SH-SY5Y (cell line): ENCODE data around the gene NUDT2.

ENCODE experiments used
- GATA2 ChIP-seq: IDR thresholded peaks from 2 replicates; pipeline ENCODE4 v1.6.1; 2011; ENCODE audit warnings: mild to moderate bottlenecking, low read depth, low read length
- GATA3 ChIP-seq: IDR thresholded peaks from 2 replicates; pipeline ENCODE4 v1.6.1; 2011; ENCODE audit warnings: low read depth, mild to moderate bottlenecking, low read length, moderate library complexity

NUDT2 gene

GRCh38 chr9:34331196-34331595, 1.8 kb downstream of the NUDT2 start:
- TF ChIP-seq GATA3 (no peak), GATA2 (no peak)

GRCh38 chr9:34332076-34332964, 3.0 kb downstream of the NUDT2 start:
- TF ChIP-seq GATA3 = no peak
- TF ChIP-seq GATA2 = no peak

- TF ChIP-seq GATA2 (no peak), GATA3 (no peak)
Measured at GRCh38 chr9:34333836-34334235, 4.5 kb downstream of the NUDT2 start.

GRCh38 chr9:34334337-34334824, 5.0 kb downstream of the NUDT2 start:
- TF ChIP-seq GATA3 (no peak), GATA2 (no peak)

DNA sequence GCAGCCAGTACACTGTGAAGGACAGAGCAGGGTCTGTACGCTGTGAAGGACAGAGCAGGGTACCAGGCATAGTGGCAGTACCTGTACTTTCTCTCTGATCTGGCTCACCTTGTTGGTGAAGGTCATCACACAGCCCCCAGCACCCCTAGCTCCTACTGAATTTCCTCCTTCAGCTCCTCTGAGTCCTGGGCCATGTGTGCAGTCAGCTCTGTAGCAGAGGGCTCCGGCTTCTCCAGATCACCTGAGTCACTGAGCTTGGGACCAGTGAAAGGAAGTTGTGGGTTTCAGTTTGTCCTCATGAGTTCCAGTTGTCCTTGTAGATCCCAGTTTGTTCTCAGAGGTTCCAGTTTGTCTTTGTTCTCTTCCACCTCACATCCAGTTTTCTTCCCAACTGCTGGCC, 5.5 kb downstream of the NUDT2 start:
- TF ChIP-seq GATA3 = no peak
- no peak for TF ChIP-seq GATA2

- TF ChIP-seq GATA3 = no peak
Measured at GRCh38 chr9:34335376-34335775, 6.0 kb downstream of the NUDT2 start.

DNA sequence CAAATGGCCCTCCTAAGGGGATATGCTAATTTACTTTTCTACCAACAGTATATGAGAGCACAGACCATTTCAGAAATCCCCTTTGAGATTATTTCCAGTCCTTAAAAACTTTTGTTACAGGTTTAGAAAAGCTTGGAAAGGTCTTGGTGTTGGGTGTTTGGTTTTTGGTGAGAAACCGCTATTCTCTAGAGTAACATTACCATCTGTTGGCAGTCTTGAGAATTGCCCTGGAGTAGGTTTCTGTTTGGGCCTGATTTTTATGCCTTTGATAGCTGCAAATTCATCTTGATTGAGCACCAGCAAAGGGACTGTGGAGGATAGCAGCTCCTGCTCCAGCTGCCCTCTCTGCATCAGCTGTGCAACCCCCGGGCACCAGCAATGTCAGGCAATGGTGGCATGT, 8.0 kb downstream of the NUDT2 start:
- no peak for TF ChIP-seq GATA2
- TF ChIP-seq GATA3 = no peak

- no peak for TF ChIP-seq GATA2
- no peak for TF ChIP-seq GATA3
Measured at GRCh38 chr9:34338665-34339385, 9.5 kb downstream of the NUDT2 start.

- TF ChIP-seq GATA2 (no peak), GATA3 (no peak)
Measured at GRCh38 chr9:34341659-34342295, 12.4 kb downstream of the NUDT2 start.

DNA sequence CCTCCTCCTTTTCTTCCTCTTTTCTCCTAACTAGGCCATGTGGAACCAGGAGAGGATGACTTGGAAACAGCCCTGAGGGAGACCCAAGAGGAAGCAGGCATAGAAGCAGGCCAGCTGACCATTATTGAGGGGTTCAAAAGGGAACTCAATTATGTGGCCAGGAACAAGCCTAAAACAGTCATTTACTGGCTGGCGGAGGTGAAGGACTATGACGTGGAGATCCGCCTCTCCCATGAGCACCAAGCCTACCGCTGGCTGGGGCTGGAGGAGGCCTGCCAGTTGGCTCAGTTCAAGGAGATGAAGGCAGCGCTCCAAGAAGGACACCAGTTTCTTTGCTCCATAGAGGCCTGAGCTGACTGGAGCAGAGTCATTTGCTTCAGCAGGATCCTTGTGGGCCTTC, 13.7 kb downstream of the NUDT2 start:
- TF ChIP-seq GATA3 (no peak), GATA2 (no peak)

DNA sequence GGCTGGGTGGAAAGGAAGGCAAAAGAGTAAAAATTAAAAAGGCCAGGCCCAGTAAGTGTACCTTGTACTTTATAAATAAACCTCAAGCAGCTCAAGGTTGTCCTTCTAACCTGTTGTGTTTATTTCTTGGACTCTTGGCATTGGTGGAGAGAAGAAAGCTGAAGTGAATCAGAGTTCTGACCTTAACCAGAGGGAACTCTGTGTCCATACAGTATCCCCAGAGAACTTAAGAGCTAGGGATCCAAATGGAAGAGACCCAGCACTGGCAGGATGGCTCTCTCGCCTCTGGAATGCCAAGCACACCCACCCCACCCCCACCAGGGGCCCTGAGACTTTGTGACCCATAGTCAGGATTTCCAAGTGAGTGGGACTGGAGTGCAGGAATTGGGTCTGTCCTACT, 14.2 kb downstream of the NUDT2 start:
- TF ChIP-seq GATA3 (no peak), GATA2 (no peak)

DNA sequence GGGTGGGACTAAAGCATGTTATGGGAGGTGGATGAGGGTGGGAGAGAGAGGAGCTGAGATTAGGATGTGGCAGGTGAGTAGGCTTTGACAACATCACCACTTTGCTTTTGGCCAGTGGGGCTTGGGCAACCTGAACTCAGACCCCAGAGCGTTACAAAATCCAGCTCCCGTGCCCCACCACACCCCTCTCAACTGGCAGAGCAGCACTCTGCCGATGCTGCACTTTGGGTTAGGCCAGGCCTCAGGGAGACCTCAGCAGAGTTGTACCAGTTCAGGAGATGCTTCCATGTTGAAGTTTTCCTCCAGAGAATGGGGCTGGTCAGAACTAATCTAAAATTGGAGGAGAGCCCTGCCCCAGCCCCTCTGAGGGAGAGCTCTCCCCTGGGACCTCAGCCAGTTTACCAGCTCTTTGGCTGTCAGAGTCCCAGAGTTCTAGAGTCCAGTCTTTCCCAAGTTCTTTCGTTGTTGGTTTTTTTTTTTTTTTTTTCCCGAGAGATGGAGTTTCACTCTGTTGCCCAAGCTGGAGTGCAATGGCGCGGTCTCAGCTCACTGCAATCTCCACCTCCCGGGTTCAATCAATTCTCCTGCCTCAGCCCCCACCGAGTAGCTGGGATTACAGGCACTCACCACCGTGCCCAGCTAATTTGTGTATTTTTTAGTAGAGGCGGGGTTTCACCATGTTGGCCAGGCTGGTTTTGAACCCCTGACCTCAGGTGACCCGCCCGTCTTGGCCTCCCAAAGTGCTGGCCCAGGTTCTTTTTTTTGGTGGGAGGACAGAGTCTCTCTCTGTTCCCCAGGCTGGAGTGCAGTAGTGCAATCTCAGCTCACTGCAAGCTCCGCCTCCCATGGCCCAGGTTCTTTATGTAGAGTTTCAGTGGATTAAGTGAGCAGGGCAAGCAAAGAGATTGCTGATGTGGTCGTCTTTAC, 17.8 kb downstream of the NUDT2 start:
- TF ChIP-seq GATA2 = no peak

GRCh38 chr9:34347800-34348158, 18.4 kb downstream of the NUDT2 start:
- TF ChIP-seq GATA2 (no peak), GATA3 (no peak)

- TF ChIP-seq GATA2 (no peak), GATA3 (no peak)
Measured at GRCh38 chr9:34349324-34349723, 20.0 kb downstream of the NUDT2 start.
